NK-92 (cell line): ENCODE data around the gene NUDT2.
"Not testable (repeated sequence)": the region's sequence is repeated elsewhere in the genome, so short reads cannot be mapped to it uniquely, and the experiment has no call there.

Experiments
- DNase-seq: peaks from one replicate; lab custom pipeline; 2025; ENCODE audit not compliant: unreplicated experiment; lab: John Stamatoyannopoulos, UW

The NUDT2 gene

DNA sequence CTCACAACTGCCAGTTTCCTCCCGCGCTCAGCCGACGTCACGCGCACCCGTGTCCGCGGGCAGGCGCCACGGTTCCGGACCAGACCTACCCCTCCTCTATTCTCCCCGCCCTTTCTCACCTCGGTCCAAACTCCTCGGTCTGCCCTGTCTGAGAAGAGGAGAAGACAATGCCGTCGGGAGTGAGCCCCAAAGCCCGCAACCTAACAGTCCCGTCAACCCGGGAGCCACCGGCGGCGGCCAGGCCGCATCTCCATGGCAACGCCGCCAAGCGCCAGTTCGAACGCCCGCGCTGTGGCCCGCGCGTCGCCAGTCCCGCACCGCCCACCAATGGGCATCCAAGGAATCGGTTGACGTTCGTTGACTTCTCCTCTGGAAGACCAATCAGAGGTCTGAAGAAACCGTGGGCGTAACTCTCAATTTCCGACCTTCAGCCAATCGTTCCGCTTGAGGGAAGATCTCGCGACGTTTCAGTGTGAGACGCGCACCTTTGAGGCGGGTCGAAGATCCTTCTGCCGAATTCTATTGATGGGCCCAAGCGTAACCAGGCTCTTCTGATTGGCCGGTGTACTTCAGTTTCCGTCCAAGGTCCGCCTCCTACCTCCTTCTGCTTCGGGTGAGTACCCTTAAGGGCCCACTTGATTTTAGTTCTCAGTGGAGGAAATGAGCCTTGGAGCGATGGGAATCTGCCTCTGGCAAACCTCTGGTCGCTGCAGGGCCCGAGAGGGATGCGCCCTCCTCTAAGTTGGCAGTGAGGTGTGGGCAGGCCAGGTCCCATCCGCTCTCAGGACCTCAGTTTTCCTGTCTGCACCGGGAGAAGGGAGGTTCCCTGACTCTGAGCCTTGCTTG, at the start of gene NUDT2, which contains the start of gene KIF24:
Gene NUDT2, plus strand, starts transcription at position 583 of the 846 bp plus-strand sequence. CDS start 9,471 bp downstream, outside the sequence.
Gene KIF24, minus strand, starts transcription at position 282 of the 846 bp plus-strand sequence. CDS start 17,922 bp downstream, outside the sequence.
- DNase-seq, result peak; percentile 76

DNA sequence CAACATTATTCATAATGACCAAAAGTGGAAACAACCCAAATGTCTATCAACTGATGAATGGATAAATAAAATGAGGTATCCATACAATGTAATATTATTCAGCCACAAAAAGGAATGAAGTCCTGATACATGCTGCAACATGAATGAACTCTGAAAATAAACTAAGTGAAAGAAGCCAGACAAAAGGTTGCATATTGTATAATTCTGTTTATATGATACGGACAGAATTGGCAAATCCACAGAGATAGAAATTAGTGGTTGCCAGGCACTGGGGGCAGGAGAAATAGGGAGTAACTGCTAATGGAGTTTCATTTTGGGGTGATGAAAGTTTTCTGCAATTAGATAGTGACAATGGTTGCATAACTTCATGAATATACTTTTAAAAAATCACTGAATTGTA, 47.3 kb upstream of the NUDT2 start:
- DNase-seq, result no peak

DNA sequence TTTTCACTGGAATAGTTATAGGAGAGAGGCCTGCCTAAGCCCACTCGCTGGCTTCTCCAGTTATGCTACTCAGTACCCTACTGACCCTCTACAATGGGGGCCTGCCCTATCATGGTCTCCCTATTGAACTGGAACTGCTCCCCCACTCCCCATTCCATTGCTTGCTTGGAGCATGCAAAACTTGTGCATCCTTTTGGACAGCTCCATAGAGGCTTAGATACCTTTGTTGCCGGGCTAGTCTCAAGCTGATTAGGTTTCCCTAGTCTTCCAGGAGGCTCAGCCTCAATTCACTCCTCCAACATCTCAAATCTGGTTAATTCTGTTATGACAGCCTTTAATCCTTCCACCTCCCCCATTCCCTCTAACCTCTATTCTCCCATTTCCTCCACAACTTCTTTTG, 40.2 kb upstream of the NUDT2 start:
- DNase-seq, result no peak

- no peak for DNase-seq
Measured at GRCh38 chr9:34291023-34291422, 38.3 kb upstream of the NUDT2 start.

DNA sequence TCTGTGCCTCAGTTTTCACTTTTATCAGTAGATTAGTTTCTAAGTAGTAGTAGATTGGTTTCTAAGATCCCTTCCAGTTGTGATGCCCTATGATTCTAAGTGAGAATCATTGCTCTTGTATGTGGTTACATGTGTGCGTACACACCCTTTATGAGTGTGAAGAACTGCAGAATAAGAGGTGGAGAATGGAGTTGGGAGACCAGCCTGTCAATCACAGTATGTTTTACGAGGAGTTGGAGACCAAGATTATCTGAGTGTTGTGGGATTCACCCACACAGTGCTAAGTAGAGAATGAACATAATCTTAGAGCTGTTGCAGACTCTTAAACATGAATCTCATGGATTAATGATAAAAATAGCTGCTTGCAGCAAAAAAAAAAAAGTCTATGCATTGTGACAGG, 37.9 kb upstream of the NUDT2 start:
- DNase-seq, result no peak

DNA sequence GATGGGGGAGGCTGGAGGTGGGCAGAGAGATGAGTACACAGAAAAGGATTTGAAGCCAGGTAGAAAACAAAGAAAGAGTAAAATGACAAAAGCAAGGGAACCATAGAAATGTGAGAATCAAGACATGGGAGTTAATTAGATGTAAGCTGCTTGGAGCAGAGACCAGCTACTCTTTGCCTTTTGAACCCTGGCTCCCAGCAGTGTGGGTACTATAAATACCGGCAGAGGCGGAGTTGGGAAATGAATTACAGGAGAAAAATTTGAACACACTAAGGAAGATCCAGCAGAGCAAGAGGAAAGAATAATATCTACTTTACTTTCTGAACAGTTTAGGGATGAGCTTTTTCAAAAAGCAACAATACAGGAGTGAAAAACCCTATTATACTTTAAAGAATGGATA, 36.8 kb upstream of the NUDT2 start:
- DNase-seq, result no peak

DNA sequence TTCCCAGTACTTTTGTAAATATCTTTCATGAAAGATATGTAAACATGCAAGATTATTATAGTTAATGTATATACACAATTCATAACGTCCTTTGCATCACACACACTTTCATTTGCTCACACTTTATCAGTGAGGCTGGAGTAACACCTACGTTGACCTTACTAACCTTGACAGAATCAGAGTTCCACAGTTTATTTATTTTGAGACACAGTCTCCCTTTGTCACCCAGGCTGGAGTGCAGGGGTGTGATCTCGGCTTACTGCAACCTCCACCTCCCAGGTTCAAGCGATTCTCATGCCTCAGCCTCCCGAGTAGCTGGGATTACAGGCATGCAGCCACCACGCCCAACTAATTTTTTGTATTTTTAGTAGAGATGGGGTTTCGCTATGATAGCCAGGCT, 28.3 kb upstream of the NUDT2 start:
- not testable (repeated sequence) for DNase-seq

DNA sequence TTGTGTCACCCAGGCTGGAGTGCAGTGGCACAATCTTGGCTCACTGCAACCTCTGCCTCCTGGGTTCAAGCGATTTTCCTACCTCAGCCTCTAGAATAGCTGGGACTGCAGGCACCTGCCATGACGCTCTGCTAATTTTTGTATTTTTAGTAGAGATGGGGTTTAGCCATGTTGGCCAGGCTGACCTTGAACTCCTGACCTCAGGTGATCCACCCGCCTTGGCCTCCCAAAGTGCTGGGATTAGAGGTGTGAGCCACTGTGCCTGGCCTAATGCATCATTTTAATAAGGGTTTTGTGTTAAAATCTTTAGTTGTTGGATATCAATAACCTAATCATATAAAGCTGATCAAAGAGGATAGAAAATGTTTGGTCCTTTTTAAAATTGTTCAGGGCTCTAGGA, 21.1 kb upstream of the NUDT2 start:
- not testable (repeated sequence) for DNase-seq

DNA sequence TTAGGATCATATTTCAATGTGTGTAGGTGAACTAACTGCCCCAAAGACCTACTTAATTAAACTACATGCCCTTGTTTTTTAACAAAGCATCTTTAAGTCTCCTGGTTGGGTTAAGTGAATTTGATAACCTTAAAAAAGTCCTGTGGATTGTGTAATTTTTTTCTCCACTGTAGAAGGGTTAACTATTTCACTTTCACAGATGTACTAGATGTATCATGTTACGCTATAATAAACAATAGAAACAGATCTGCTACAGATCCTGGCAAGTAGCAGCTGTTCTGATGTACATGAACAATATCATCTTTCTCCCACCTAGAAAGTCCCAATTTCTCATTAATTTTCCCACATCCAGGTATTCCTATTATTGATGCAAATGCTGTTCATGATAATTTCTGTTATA, 19.2 kb upstream of the NUDT2 start:
- DNase-seq, result no peak

- no peak for DNase-seq
Measured at GRCh38 chr9:34311499-34312185, 17.7 kb upstream of the NUDT2 start.

DNA sequence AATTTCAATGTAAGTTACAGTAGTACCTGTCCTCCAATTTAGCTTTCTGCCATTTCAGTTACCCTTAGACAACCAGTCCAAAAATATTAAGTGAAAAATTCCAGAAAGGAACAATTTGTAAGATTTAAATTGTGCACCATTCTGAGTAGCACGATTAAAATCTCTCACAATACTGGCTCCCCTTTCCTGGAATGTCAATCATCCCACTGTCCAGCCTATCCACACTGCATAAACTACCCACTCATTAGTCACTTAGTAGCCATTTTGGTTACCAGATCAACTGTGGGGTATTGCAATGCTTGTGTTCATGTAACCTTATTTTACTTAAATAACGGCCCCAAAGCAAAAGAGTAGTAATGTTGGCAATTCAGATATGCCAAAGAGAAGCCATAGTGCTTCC, 11.9 kb upstream of the NUDT2 start:
- DNase-seq, result no peak

- no peak for DNase-seq
Measured at GRCh38 chr9:34318163-34318790, 11.1 kb upstream of the NUDT2 start.

DNA sequence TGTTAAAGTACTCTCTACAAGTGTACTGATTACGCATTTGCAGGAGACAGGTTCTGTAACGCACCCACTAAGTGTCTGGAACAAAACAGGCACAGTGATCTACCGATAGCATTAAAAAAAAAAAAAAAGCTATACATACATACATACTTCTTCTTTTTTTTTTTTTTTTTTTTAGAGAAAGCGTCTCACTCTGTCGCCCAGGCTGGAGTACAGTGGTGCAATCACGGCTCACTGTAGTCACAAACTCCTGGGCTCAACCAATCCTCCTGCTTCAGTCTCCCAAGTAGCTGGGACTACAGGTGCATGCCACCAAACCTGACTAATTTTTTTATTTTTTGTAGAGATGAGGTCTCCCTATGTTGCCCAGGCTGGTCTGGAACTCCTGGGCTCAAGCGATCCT, 7.9 kb upstream of the NUDT2 start:
- DNase-seq, result no peak

GRCh38 chr9:34322899-34323591, 6.3 kb upstream of the NUDT2 start:
- no peak for DNase-seq

DNA sequence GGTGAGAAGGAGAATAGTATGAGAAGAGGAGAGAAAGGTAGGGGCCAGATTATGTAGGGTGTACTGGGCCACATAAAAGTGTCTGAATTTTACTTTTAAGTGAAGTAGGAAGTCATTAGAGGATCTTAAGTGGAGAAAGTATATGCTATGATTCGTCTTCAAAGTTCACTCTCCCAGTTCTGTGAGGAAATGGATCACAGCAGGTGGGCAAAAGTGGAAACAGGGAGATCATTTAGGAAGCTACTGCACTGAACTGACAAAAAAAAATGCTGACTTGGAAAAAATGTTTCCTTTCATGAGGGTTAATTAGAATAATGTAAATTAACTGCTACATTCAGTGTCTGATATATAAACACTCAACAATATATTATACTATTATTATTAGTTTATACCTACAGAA, 2.7 kb upstream of the NUDT2 start:
- DNase-seq, result no peak

DNA sequence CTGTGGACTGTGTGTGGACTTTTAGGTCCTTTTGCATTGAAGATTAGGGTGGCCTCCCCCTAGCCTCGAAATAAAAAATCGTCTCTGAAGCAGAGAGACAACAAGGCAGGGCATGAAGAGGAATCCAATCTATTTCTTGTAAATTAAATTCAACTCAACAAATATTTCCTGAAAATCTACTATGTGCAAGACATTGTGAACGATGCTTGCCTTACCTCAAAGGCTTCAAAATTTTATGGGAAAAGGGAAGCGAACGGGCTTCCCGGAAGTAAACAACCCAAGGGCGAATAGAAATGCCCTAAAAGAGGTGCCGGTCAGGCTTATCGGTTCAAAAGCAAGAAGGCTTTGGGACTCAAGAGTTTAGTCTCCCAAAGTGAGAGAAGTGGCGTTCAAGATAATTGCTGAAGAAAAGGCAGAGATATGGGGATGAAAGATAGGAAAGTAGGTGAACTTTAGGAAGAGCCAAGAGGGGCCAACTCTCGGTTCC, 826 bp upstream of the NUDT2 start:
- no peak for DNase-seq

GRCh38 chr9:34331196-34331595, 1.8 kb downstream of the NUDT2 start:
- no peak for DNase-seq

GRCh38 chr9:34332076-34332964, 3.0 kb downstream of the NUDT2 start:
- no peak for DNase-seq

DNA sequence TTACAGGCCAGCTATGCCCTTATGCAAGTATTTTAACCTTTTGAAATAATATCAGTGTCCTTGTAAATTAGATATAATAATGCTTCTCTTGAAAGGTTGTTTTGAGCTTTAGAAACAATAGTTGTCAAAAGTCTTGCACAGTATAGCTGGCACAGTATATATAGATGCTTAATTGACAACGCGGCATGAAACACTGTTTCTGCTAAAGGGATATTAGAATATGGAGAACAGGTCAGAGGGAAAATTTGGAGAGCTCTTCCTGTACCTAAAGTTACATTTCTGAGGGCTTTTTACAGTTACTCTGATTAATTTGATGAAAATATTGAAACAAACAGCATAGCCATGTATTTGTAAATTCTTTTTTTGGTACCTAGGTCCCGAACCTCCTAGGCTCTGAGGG, 4.5 kb downstream of the NUDT2 start:
- DNase-seq, result no peak

DNA sequence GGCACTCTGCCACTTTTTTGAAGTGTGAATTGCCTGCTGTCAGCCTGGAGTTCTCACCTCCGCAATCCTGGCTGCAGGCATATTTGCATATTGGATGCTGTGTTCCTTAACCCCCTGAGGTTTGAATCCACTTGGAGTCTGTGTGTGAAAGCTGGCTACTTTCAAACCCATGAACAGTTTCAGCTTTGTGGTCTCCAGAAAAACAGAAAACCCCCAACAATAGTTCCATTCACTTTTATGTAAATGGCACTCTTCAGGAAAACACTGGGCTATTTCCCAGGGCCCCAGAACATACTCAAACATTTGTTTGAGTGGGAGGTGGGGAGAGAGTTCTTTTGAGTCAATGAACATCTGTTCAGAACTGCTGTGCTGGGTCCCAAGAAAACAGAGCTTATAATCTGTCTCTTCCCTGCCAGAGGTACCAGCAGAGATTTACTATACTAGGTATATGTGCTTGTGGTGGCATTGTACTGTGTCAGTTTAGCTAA, 5.0 kb downstream of the NUDT2 start:
- DNase-seq, result no peak
